GM10266 (cell line): ENCODE data around the gene PAK4.

Experiments
- DNase-seq: peaks from one replicate; pipeline ENCODE4 v3.0.0; 2012; ENCODE audit errors: extremely low spot score
- CTCF ChIP-seq: IDR thresholded peaks from 2 replicates; pipeline ENCODE4 v1.5.1; 2012; ENCODE audit warnings: mild to moderate bottlenecking, low read depth; ENCODE audit not compliant: control insufficient read depth, insufficient read depth; ENCODE audit errors: missing control alignments

Gene PAK4

GRCh38 chr19:39181500-39182173, 56.1 kb downstream of the PAK4 start:
- no peak for TF ChIP-seq CTCF
- DNase-seq: no peak

- DNase-seq: no peak
- no peak for TF ChIP-seq CTCF
Observed at GRCh38 chr19:39182174-39182505, 56.6 kb downstream of the PAK4 start.

GRCh38 chr19:39183104-39183503, 57.5 kb downstream of the PAK4 start:
- no peak for TF ChIP-seq CTCF

GRCh38 chr19:39186391-39186790, 60.8 kb downstream of the PAK4 start:
- no peak for DNase-seq
- TF ChIP-seq CTCF: no peak

More at GRCh38 chr19:39183104-39183503, 57.5 kb downstream of the PAK4 start:
- DNase-seq: no peak

GRCh38 chr19:39187552-39187943, 62.0 kb downstream of the PAK4 start:
- TF ChIP-seq CTCF: no peak
- DNase-seq: no peak

GRCh38 chr19:39188960-39189359, 63.4 kb downstream of the PAK4 start:
- no peak for DNase-seq
- no peak for TF ChIP-seq CTCF

GRCh38 chr19:39190768-39191167, 65.2 kb downstream of the PAK4 start:
- no peak for TF ChIP-seq CTCF
- no peak for DNase-seq
